Measurements from ENCODE around the gene HELB.

Gene HELB

GRCh38 chr12:66387117-66387516 is 84.8 kb downstream of the HELB start:
- TF ChIP-seq SIN3A (IDR thresholded peaks at IDR 0.05; ENCODE audit: borderline replicate concordance, insufficient read depth, low read length) (no peak), REST (IDR thresholded peaks at IDR 0.05; ENCODE audit: insufficient read depth in 1 of 2, low read depth in 2 of 2, low read length in 2 of 2) (no peak), FOXP2 (optimal IDR thresholded peaks at IDR 0.05; ENCODE audit: borderline replicate concordance, extremely low read depth, extremely low read length, insufficient read depth) (no peak), TAF1 (IDR thresholded peaks at IDR 0.05; ENCODE audit: borderline replicate concordance, insufficient read depth, low read length) (no peak), POLR2AphosphoS5 (IDR thresholded peaks at IDR 0.05; ENCODE audit: low read depth, low read length) (no peak)
